SK-N-SH (cell line): ENCODE measurements around the gene C3orf20. TPM values are rescaled to one million over a fixed set of nuclear protein-coding genes. Genes with fewer than 3 reads are reported as not detected.

Experiments
- CTCF ChIA-PET: fragments of 300-600, 350-600 bp; formaldehyde crosslinking; extraction: SDS; loops from one replicate; lab custom pipeline; 2021; lab: Yijun Ruan, JAX
- POLR2A ChIA-PET: fragments of 350-600 bp; sonication (Branson Sonifier 250); formaldehyde crosslinking; extraction: SDS; loops from one replicate; lab custom pipeline; 2020; ENCODE audit warnings: antibody characterized with exemption, inconsistent platforms; lab: Yijun Ruan, JAX
- DNase-seq: peaks from one replicate; pipeline ENCODE4 v3.0.0; 2012
- H2AFZ ChIP-seq: fragments of 200-600 bp; sonication (generic); 2 replicates; pipeline ENCODE4 v1.8.1; 2016; ENCODE audit warnings: antibody characterized with exemption, mild to moderate bottlenecking, low read depth
- H3F3A ChIP-seq: fragments of 200-600 bp; sonication (generic); replicated peaks from 2 replicates; pipeline ENCODE3; 2016; ENCODE audit warnings: antibody characterized with exemption, mild to moderate bottlenecking; ENCODE audit not compliant: insufficient read depth
- H3K27ac ChIP-seq, 2 experiments: fragments of 200-500 bp in 1 of 2; fragments of 200-600 bp in 1 of 2; sonication (Bioruptor generic) in 1 of 2; sonication (generic), shearing (Covaris generic) in 1 of 2; 2 replicates each; pipeline versions ENCODE4 v1.5.1 to v1.6.1; 2014 to 2016; ENCODE audit warnings: low read depth in 2 of 2, inconsistent platforms in 1 of 2, low read length in 1 of 2, mild to moderate bottlenecking in 1 of 2, mixed read lengths in 1 of 2
- H3K27me3 ChIP-seq: fragments of 200-600 bp; sonication (generic), shearing (Covaris generic); 2 replicates; pipeline ENCODE4 v1.6.1; 2016; ENCODE audit warnings: mixed run types; ENCODE audit not compliant: insufficient read depth
- H3K36me3 ChIP-seq, 2 experiments: fragments of 200-500 bp in 1 of 2; fragments of 200-600 bp in 1 of 2; sonication (Bioruptor generic) in 1 of 2; sonication (generic) in 1 of 2; replicated peaks in 1 of 2; 2 replicates each; pipeline versions ENCODE3 to v1.5.1; 2014 to 2016; ENCODE audit warnings: low read length in 1 of 2, mild to moderate bottlenecking in 1 of 2; ENCODE audit not compliant: insufficient read depth in 2 of 2, control insufficient read depth in 1 of 2
- H3K4me1 ChIP-seq, 2 experiments: fragments of 200-500 bp in 1 of 2; fragments of 200-600 bp in 1 of 2; sonication (Bioruptor generic) in 1 of 2; sonication (generic), shearing (Covaris generic) in 1 of 2; 2 replicates each; pipeline versions ENCODE4 v1.5.1 to v1.6.1; 2014 to 2016; ENCODE audit warnings: low read depth in 1 of 2, low read length in 1 of 2, mixed run types in 1 of 2; ENCODE audit not compliant: insufficient read depth in 2 of 2, control insufficient read depth in 1 of 2
- H3K4me2 ChIP-seq: fragments of 200-600 bp; sonication (generic), shearing (Covaris generic); 2 replicates; pipeline ENCODE4 v1.6.1; 2017; ENCODE audit warnings: mixed run types
- H3K4me3 ChIP-seq, 2 experiments: fragments of 200-500 bp in 1 of 2; fragments of 200-600 bp in 1 of 2; sonication (Bioruptor generic) in 1 of 2; sonication (generic), shearing (Covaris generic) in 1 of 2; 2 replicates each; pipeline versions ENCODE4 v1.5.1 to v1.8.1; 2014 to 2016; ENCODE audit warnings: low read depth in 2 of 2, inconsistent platforms in 1 of 2, low read length in 1 of 2, mild to moderate bottlenecking in 1 of 2, mixed read lengths in 1 of 2, moderate library complexity in 1 of 2
- H3K79me2 ChIP-seq: fragments of 200-600 bp; sonication (generic); 2 replicates; pipeline ENCODE4 v1.8.1; 2017; ENCODE audit warnings: mild to moderate bottlenecking; ENCODE audit not compliant: insufficient read depth
- H3K9ac ChIP-seq: fragments of 200-600 bp; sonication (generic); 2 replicates; pipeline ENCODE4 v1.6.1; 2017; ENCODE audit warnings: mixed run types
- H3K9me2 ChIP-seq: fragments of 200-600 bp; sonication (generic); 2 replicates; pipeline ENCODE4 v1.6.1; 2017; ENCODE audit warnings: mixed run types
- H3K9me3 ChIP-seq: fragments of 200-600 bp; sonication (generic); 2 replicates; pipeline ENCODE4 v1.6.1; 2017; ENCODE audit warnings: mixed run types, mild to moderate bottlenecking, moderate library complexity
- H4K20me1 ChIP-seq: fragments of 200-600 bp; sonication (generic); 2 replicates; pipeline ENCODE4 v1.6.1; 2017; ENCODE audit warnings: mild to moderate bottlenecking, mixed run types; ENCODE audit not compliant: insufficient read depth
- CTCF ChIP-seq: fragments of 200-600 bp; sonication (generic); IDR thresholded peaks from 2 replicates; pipeline ENCODE4 v1.6.1; 2017; ENCODE audit warnings: antibody characterized with exemption, mild to moderate bottlenecking, moderate library complexity
- ELF1 ChIP-seq: IDR thresholded peaks from 2 replicates; pipeline ENCODE4 v1.4.0; 2012
- EZH2phosphoT487 ChIP-seq: fragments of 200-600 bp; sonication (generic); IDR thresholded peaks from 2 replicates; pipeline ENCODE4 v1.6.1; 2017; ENCODE audit warnings: low read depth, mixed run types, mild to moderate bottlenecking, antibody characterized with exemption, moderate library complexity, borderline replicate concordance
- GATA2 ChIP-seq: sonication (generic); formaldehyde crosslinking; IDR thresholded peaks from 2 replicates; pipeline ENCODE4 v1.5.0; 2020; ENCODE audit warnings: mild to moderate bottlenecking, missing genetic modification reagents
- JUND ChIP-seq: IDR thresholded peaks from 2 replicates; pipeline ENCODE4 v1.4.0; 2012
- MAX ChIP-seq: IDR thresholded peaks from 2 replicates; pipeline ENCODE4 v1.4.0; 2012; ENCODE audit warnings: low read depth
- NFIC ChIP-seq: IDR thresholded peaks from 2 replicates; pipeline ENCODE4 v1.4.0; 2012; ENCODE audit warnings: borderline replicate concordance
- TCF12 ChIP-seq: IDR thresholded peaks from 2 replicates; pipeline ENCODE4 v1.4.0; 2012
- USF2 ChIP-seq: fragments of 150-350 bp; IDR thresholded peaks from 2 replicates; pipeline ENCODE4 v1.6.1; 2017; ENCODE audit warnings: antibody characterized with exemption, low read length, low read depth, borderline replicate concordance
- YY1 ChIP-seq: IDR thresholded peaks from 2 replicates; pipeline ENCODE4 v1.4.0; 2012; ENCODE audit warnings: low read depth, mild to moderate bottlenecking
- ZBTB33 ChIP-seq: IDR thresholded peaks from 2 replicates; pipeline ENCODE4 v1.4.0; 2012; ENCODE audit warnings: low read depth, borderline replicate concordance
- WGBS: methylation state at CpG from one replicate; pipeline ENCODE4 v1.1.6; 2017; ENCODE audit warnings: low lambda C conversion rate; 5-methylcytosine and 5-hydroxymethylcytosine counted together
- polyA plus RNA-seq, 3 experiments: library from polyadenylated mRNA; depleted of rRNA; stranded (reverse); fragments of >200 nt; gene quantifications; 2 replicates each; pipeline ENCODE4 v1.2.3, GENCODE V29; 2012

C3orf20 gene
- polyA plus RNA-seq, 1 of the 3 experiments (the other 2 are of a cell fraction): not detected

GRCh38 chr3:14758959-14759358, 84.0 kb downstream of the C3orf20 start:
- H3K4me1 ChIP-seq: no peaks in the 10 kb centered on the region; a peak in 1 of 4 replicates
- no peaks in the 10 kb centered on the region for H3K9me2 ChIP-seq
- H3F3A ChIP-seq: no peaks in the 10 kb centered on the region
- no peak overlapping the region for H2AFZ ChIP-seq
- no peaks in the 10 kb centered on the region for H3K27me3 ChIP-seq
- H3K9me3 ChIP-seq: no peaks in the 10 kb centered on the region
- ChIA-PET POLR2A (no interaction called here), CTCF (no interaction called here)
- 55% methylated on average over 3 of the region's 3 CpGs for WGBS
- H3K36me3 ChIP-seq: no peaks in the 10 kb centered on the region
- H3K27ac ChIP-seq: no peak overlapping the region
- H3K4me3 ChIP-seq: no peak overlapping the region
- no peak overlapping the region for H3K4me2 ChIP-seq
- H3K79me2 ChIP-seq: no peaks in the 10 kb centered on the region
- DNase-seq: no peak
- no peak overlapping the region for H3K9ac ChIP-seq
- no peak for TF ChIP-seq ELF1
- no peak for TF ChIP-seq NFIC
- no peak for TF ChIP-seq USF2
- no peak for TF ChIP-seq CTCF
- TF ChIP-seq, all 33 proteins: peak for 0
- no peaks in the 10 kb centered on the region for H4K20me1 ChIP-seq

GRCh38 chr3:14760185-14760584, 85.2 kb downstream of the C3orf20 start:
- POLR2A ChIA-PET: no interaction called here
- H3K9me3 ChIP-seq: no peaks in the 10 kb centered on the region
- CTCF ChIA-PET: no interaction called here

More at GRCh38 chr3:14760185-14760584, 85.2 kb downstream of the C3orf20 start:
- Histone ChIP-seq H3F3A (no peaks in the 10 kb centered on the region), H3K9ac (no peak overlapping the region), H3K4me3 (no peak overlapping the region), H3K9me2 (no peaks in the 10 kb centered on the region), H3K27ac (no peak overlapping the region), H3K36me3 (no peaks in the 10 kb centered on the region), H3K4me1 (no peaks in the 10 kb centered on the region; a peak in 1 of 4 replicates), H3K79me2 (no peaks in the 10 kb centered on the region), H2AFZ (no peak overlapping the region), H4K20me1 (no peaks in the 10 kb centered on the region), H3K4me2 (no peak overlapping the region), H3K27me3 (no peaks in the 10 kb centered on the region)
- no peak for DNase-seq
- TF ChIP-seq ELF1 (no peak), EZH2phosphoT487 (no peak), ZBTB33 (no peak), MAX (no peak), GATA2 (CRISPR knock-in tag) (no peak), NFIC (no peak), YY1 (no peak), JUND (no peak), TCF12 (no peak)
